Urinary bladder (tissue), 4 donors: ENCODE results near the gene CAPRIN2. TPM values are rescaled to one million over a fixed set of nuclear protein-coding genes. Genes with fewer than 3 reads are reported as not detected.

Source experiments
- DNase-seq: peaks from one replicate; pipeline ENCODE4 v3.0.0-alpha.2; 2015; ENCODE audit errors: extremely low spot score
- H3K27ac ChIP-seq: one replicate; pipeline ENCODE4 v1.5.1; 2013; ENCODE audit warnings: low read depth, mild to moderate bottlenecking, moderate library complexity
- H3K36me3 ChIP-seq: one replicate; pipeline ENCODE4 v1.6.1; 2013; ENCODE audit warnings: mild to moderate bottlenecking, moderate library complexity; ENCODE audit not compliant: insufficient read depth
- H3K4me1 ChIP-seq: one replicate; pipeline ENCODE4 v1.6.1; 2013; ENCODE audit warnings: mild to moderate bottlenecking, moderate library complexity; ENCODE audit not compliant: insufficient read depth
- H3K4me3 ChIP-seq: one replicate; pipeline ENCODE4 v1.5.1; 2013; ENCODE audit warnings: low read depth, low read length
- WGBS: extraction: QIAGEN DNeasy Blood & Tissue Kit; methylation state at CpG from one replicate; pipeline ENCODE4 v1.1.7; 2013; 5-methylcytosine and 5-hydroxymethylcytosine counted together
- polyA plus RNA-seq: library from polyadenylated mRNA; stranded (reverse); fragments of 200-250 nt; gene quantifications from one replicate; pipeline ENCODE4 v1.2.3, GENCODE V29; 2013
- total RNA-seq: library from RNA; depleted of rRNA; stranded (reverse); fragments of >200 nt; gene quantifications from one replicate; pipeline ENCODE4 v1.2.3, GENCODE V29; 2014
- donor health status: healthy with polysubstance abuse.
- donor health status: healthy.

The CAPRIN2 gene
- total RNA-seq, result 42.3 TPM
- polyA plus RNA-seq, result 20.1 TPM

GRCh38 chr12:30754750-30755394, at the start of gene CAPRIN2:
Gene CAPRIN2, minus strand, starts transcription at chr12:30754951. Its CDS starts 1,431 bp downstream, at chr12:30753520.
- Histone ChIP-seq H3K27ac (peak within 1 kb of the TSS; percentile 76), H3K4me3 (peak within 1 kb of the TSS; percentile 86), H3K36me3 (no peaks in the 10 kb centered on the region), H3K4me1 (no peaks in the 10 kb centered on the region)
- DNase-seq, result peak; percentile 83
- WGBS, result under 1% methylated on average over 72 of the region's 72 CpGs

DNA sequence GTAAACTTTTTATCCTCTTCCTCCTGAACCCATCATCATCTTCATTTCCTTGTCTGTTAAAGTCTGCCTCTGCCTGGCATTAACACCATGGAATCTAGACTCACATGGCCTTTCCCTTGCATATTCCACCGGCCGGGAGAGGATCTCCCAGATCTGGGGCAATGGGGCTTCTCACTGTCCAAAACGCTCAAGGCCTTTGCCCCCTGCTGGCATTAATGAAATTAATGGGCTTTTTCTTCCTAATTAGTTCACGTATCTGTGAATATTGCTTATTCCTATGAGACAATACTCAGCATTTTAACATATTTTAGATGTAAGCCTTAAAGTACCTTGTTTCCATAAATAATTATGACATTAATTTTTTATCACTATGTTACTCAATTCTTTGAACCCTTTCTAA, 42.9 kb upstream of the CAPRIN2 start:
- no peak for DNase-seq
- no peaks in the 10 kb centered on the region for H3K36me3 ChIP-seq
- H3K27ac ChIP-seq, result no peak overlapping the region
- 93% methylated on average over 4 of the region's 4 CpGs for WGBS
- H3K4me3 ChIP-seq, result no peak overlapping the region
- no peaks in the 10 kb centered on the region for H3K4me1 ChIP-seq

DNA sequence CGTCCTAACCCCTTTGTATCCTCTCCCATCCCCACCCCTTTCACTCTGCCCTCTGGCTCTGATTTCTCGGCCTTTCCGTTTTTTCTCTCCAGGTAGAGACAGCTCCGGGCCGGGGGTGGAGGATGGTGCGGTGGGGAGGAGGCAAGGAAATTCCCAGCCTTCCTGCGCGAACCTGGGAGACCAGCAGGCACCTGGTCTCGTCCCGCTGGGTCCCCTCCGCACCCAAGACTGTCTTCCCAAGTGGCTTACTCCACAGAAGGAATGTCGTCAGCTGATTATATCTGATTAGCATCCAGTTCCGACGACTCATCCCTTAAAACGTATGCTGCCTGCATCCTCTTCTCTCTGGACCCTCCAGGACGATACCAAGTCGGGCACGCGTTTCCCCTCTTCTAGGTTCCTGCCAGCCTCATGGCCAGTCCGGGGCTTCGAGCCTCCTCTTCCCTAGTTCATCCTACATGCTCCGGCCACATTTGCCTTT, 42.2 kb upstream of the CAPRIN2 start:
- no peak for DNase-seq
- Histone ChIP-seq H3K4me3 (peak overlapping the region; percentile 54), H3K27ac (no peak overlapping the region), H3K36me3 (no peaks in the 10 kb centered on the region), H3K4me1 (no peaks in the 10 kb centered on the region)
- 10% methylated on average over 22 of the region's 22 CpGs for WGBS

- peak overlapping the region; percentile 54 for H3K4me3 ChIP-seq
- DNase-seq, result no peak
- H3K36me3 ChIP-seq, result no peaks in the 10 kb centered on the region
- H3K4me1 ChIP-seq, result no peaks in the 10 kb centered on the region
- WGBS, result under 1% methylated on average over 38 of the region's 38 CpGs
- H3K27ac ChIP-seq, result no peak overlapping the region
Measured at GRCh38 chr12:30796313-30796780, 41.6 kb upstream of the CAPRIN2 start.

DNA sequence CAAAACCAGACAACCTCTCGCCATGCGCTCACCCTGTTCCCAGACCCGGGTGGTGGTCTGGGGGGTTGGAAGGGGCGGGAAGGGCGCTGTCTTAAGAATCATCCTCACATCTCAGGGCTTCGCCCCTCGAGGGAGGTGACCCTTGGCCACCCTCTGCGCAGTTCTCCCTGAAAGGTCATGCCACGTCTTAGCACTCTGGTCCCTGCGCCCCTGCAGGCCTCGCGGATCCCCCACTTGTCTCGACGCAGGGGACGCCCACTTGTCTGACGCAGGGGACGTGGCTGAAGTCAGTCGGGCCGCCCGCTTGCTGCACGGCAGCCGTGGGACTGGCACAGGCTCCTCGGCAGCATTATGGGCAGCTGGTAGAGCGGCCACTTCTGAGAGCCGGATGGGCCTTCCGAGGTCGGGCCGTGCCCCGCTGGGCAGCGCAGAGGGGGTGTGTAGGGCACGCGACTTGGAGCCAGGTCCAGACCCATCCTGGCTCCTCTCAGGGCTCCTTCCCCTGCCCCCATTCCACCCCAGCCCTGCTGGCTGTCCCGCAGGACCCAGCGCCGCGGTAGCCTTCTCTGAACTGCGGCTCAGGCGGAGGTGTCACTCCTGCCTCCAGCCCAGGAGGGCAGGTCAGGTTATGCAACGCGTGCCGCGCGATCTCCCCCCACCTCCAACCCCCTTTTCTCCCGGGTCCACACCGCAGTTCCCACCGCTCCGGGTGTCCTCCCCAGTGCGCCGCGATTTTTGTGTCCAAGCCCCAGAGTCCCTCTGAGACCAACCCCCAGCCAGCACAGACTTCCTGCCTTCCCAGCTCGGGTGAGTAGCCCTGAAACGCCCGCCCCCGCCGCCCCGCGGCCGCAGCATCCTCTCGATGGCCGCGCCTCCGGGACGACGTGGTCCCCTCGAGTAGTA, 40.9 kb upstream of the CAPRIN2 start:
- DNase-seq, result no peak
- H3K27ac ChIP-seq, result peak overlapping the region; percentile 39
- WGBS, result 8% methylated on average over 65 of the region's 65 CpGs

DNA sequence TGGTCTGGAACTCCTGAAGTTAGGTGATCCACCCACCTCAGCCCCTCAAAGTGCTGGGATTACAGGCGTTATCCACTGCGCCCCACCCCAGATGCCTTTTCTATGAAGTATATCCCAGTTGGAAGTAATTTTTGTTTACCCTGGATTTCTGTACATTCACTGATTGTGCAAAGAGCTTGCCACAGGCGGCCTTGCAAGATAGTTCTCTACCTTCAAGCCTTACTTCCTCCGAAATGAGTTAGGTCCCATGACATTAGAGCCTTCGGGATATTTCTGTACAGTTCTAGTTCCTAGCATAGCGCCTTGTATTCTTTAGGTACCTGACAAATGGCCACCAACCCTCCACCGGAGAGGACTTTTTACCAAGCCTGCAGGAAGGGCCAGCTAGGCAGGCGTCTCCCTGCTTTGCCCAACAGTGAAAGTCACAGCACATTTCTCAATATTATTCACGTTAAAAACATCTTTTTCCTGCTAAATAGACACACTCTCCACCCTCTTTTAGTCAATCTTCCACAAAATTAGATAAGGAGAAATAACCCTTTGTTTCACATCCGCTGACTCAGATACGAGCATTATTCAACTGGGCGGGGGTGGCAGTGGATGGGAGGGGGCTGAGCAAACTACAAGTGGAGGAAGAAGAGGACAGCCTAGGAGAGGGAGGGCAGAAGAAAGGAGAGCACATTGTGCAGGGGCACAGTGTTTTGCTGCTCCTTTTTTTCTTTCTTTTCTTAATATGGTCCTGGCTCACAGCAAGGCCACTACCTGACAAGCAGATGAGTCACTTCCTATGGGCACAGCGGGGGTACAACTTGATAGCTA, 40.0 kb upstream of the CAPRIN2 start:
- Histone ChIP-seq H3K36me3 (no peaks in the 10 kb centered on the region), H3K27ac (no peak overlapping the region), H3K4me1 (no peaks in the 10 kb centered on the region), H3K4me3 (no peak overlapping the region)
- DNase-seq, result no peak
- whole genome bisulfite sequencing, result 77% methylated on average over 13 of the region's 13 CpGs

More for the DNA sequence above, 40.9 kb upstream of the CAPRIN2 start:
- Histone ChIP-seq H3K36me3 (no peaks in the 10 kb centered on the region), H3K4me1 (no peaks in the 10 kb centered on the region), H3K4me3 (peak overlapping the region; percentile 54)

DNA sequence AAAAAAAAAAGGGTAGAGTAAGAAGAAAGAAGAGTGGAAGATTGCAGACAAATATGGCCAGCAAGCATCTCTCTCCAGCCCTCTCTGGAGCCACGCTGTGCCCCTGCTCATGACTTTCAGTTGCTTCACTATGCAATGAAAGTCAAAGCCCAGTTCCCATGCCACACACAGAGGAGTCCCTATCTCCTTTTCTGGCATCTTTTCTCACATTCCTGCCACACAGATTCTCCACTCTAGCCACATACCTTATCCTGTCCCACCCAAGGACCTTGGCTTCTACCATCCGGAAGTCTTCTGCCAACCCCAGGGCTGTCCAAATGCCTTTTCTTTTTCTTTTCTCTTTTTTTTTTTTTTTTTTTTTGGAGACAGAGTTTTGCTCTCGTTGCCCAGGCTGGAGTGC, 39.3 kb upstream of the CAPRIN2 start:
- DNase-seq, result no peak
- H3K4me3 ChIP-seq, result no peak overlapping the region
- 82% methylated on average over 3 of the region's 3 CpGs for WGBS
- no peaks in the 10 kb centered on the region for H3K36me3 ChIP-seq
- H3K4me1 ChIP-seq, result no peaks in the 10 kb centered on the region
- no peak overlapping the region for H3K27ac ChIP-seq

DNA sequence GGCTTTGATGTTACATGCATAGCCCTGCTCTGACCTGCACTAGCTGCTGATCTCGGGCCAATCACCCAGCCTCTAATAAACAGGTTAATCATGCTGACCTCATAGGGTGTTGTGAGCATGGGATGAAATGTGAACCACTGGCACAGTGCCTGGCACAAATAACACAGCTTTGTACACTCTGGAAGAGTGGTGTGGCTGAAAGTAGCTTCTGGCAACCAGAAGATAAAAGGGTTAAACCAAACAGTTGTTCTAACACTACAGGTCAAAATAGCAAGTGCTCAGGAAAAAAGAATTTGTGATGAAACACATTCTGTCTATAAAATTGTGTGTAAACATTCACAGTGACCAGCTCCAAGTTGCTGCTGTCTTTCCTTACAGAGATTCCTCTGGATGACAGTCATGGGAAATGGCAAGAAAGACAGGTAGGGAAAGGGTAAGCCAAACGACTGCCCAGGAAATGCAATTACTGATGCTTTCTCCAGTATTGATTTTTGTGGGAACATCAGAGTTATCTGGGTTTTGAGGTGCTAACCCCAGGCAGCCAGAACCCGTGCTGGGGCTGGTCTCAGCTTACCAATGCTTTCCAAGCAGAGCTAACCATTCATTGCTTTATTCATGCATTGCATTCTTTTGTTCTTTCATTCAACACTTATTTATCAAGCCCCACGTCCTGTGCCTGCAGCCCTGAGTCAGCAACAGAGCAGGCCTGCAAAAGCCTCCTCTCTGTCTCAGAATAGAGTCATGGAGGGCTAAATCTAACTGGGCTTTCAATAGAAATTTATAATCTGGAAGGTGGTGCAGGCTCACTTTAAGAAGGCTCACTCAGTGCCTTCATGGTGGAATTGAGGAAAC, 38.1 kb upstream of the CAPRIN2 start:
- WGBS, result 40% methylated on average over 4 of the region's 4 CpGs
- H3K27ac ChIP-seq, result no peak overlapping the region
- no peak overlapping the region for H3K4me3 ChIP-seq
- H3K36me3 ChIP-seq, result no peaks in the 10 kb centered on the region
- no peaks in the 10 kb centered on the region for H3K4me1 ChIP-seq
- DNase-seq, result no peak

- 96% methylated on average over 2 of the region's 2 CpGs for WGBS
- no peak overlapping the region for H3K4me3 ChIP-seq
- no peaks in the 10 kb centered on the region for H3K36me3 ChIP-seq
- no peak for DNase-seq
- H3K27ac ChIP-seq, result no peak overlapping the region
- H3K4me1 ChIP-seq, result no peaks in the 10 kb centered on the region
Measured at GRCh38 chr12:30792085-30792484, 37.3 kb upstream of the CAPRIN2 start.

GRCh38 chr12:30788754-30789153, 34.0 kb upstream of the CAPRIN2 start:
- DNase-seq, result no peak
- no peaks in the 10 kb centered on the region for H3K36me3 ChIP-seq
- no peaks in the 10 kb centered on the region for H3K4me1 ChIP-seq
- 96% methylated on average over 2 of the region's 2 CpGs for WGBS
- no peak overlapping the region for H3K4me3 ChIP-seq
- no peak overlapping the region for H3K27ac ChIP-seq

DNA sequence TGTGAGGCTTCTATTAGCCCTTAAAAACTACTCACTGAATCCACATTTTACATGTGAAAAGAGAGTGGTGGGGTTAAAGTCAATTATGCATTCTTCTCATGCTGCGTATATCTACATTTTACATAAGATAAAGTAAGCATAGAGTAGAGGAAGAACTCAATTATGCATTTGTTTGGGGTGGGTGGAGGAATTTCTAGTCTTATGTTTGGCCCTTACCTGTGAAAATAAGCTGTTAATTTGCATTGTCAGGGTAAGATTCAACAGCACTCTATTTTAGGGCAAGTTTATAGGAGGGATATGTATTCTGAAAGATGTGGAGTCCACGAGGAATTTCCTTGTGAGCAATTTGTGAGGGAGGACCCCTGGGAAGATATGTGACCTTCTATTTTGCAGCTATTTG, 30.9 kb upstream of the CAPRIN2 start:
- Histone ChIP-seq H3K4me3 (no peak overlapping the region), H3K36me3 (no peaks in the 10 kb centered on the region), H3K4me1 (no peaks in the 10 kb centered on the region), H3K27ac (no peak overlapping the region)
- no peak for DNase-seq
- WGBS, result 81% methylated on average over 2 of the region's 2 CpGs

DNA sequence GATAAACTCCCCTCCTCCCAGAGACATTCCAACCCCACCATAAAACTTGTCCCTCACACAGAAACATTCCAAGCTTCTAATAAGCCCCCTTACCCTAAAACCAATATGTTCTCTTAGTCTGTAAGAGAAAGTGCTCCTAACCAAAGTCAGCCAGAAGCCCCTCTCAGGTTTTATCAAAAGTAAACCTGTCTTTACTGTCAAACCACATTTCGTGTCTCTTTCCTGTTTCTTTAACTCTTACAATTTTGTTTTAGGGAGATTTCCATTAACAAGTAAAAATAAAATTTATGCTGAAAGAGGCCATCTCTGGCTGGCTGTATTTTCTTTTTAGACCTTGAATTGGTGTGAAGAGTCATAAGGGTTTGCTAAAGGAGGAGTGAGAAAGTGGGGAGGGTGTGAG, 29.8 kb upstream of the CAPRIN2 start:
- no peak overlapping the region for H3K27ac ChIP-seq
- no peak overlapping the region for H3K4me3 ChIP-seq
- 91% methylated on average over 1 of the region's 1 CpG for WGBS
- no peaks in the 10 kb centered on the region for H3K36me3 ChIP-seq
- no peak for DNase-seq
- H3K4me1 ChIP-seq, result no peaks in the 10 kb centered on the region
